GM12891 (cell line): Measurements from ENCODE around the gene IL20RA.
A peak's percentile ranks its signal among the peaks of the same experiment; 100 is the strongest.
"Not testable (repeated sequence)": the region's sequence is repeated elsewhere in the genome, so short reads cannot be mapped to it uniquely, and the experiment has no call there.

Experiments used
- DNase-seq: peaks from one replicate; pipeline ENCODE4 v3.0.0; 2011; ENCODE audit warnings: low spot score; ENCODE audit not compliant: insufficient read length
- FAIRE-seq: peaks from 2 replicates; lab custom pipeline; 2011; peaks lifted over from hg19 to GRCh38; lab: Jason Lieb, UNC
- PAX5 ChIP-seq: IDR thresholded peaks from 2 replicates; pipeline ENCODE4 v1.6.1; 2011; ENCODE audit warnings: low read length, moderate library complexity, mild to moderate bottlenecking; ENCODE audit not compliant: insufficient read depth, severe bottlenecking
- POLR2A ChIP-seq: IDR thresholded peaks from 2 replicates; pipeline ENCODE4 v1.6.1; 2011; ENCODE audit warnings: low read depth, low read length, control low read depth
- POLR2AphosphoS5 ChIP-seq: IDR thresholded peaks from 2 replicates; pipeline ENCODE4 v1.6.1; 2011; ENCODE audit warnings: low read depth, low read length, control low read depth
- POU2F2 ChIP-seq: IDR thresholded peaks from 2 replicates; pipeline ENCODE4 v1.6.1; 2011; ENCODE audit warnings: low read depth, mild to moderate bottlenecking, control low read depth, low read length, moderate library complexity
- SPI1 ChIP-seq: IDR thresholded peaks from 2 replicates; pipeline ENCODE4 v1.6.1; 2011; ENCODE audit warnings: low read depth, low read length, control low read depth
- TAF1 ChIP-seq: IDR thresholded peaks from 2 replicates; pipeline ENCODE4 v1.6.1; 2011; ENCODE audit warnings: low read depth, low read length, control low read depth

IL20RA gene

DNA sequence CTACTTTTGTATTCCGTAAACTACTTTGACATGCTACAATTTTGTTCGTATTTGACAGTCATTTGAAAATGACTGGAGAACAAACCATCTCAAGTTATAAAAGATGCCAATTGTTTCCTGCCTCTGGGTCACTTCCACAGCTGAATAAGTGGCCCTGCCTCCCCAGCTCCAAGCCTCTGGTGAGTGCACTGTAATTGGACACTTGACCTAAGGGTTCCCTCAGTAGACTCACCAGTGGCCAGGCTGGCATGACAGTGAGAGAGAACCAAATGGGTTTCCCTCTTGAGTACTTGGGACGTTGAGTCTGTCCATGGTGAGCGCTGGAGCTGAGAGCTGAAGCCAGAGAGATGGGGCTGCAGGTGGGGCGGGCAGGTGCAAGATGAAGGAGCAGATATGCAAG lies 65.6 kb downstream of the IL20RA start:
- no peak for DNase-seq
- no peak for TF ChIP-seq PAX5
- TF ChIP-seq POLR2AphosphoS5 = no peak
- no peak for TF ChIP-seq TAF1
- no peak for TF ChIP-seq POU2F2
- no peak for TF ChIP-seq POLR2A
- no peak for FAIRE-seq

GRCh38 chr6:136977075-136977474 lies 67.7 kb downstream of the IL20RA start:
- FAIRE-seq (no peak), DNase-seq (no peak)
- no peak for TF ChIP-seq SPI1
- no peak for TF ChIP-seq POLR2AphosphoS5
- TF ChIP-seq POU2F2 = no peak
- no peak for TF ChIP-seq PAX5
- TF ChIP-seq TAF1 = no peak
- TF ChIP-seq POLR2A = no peak

- DNase-seq = no peak
- peak; percentile 75 for FAIRE-seq
- TF ChIP-seq POLR2AphosphoS5 (no peak), TAF1 (no peak), POU2F2 (no peak), POLR2A (no peak), SPI1 (peak; percentile 75), PAX5 (no peak)
These were observed 69.6 kb downstream of the IL20RA start for GRCh38 chr6:136975089-136975715.

- not testable (repeated sequence) for FAIRE-seq, DNase-seq
These were observed 71.0 kb downstream of the IL20RA start for GRCh38 chr6:136973781-136974180.

GRCh38 chr6:136971609-136972008 lies 73.2 kb downstream of the IL20RA start:
- DNase-seq (no peak), FAIRE-seq (no peak)
- no peak for TF ChIP-seq POU2F2
- TF ChIP-seq TAF1 = no peak

- FAIRE-seq (no peak), DNase-seq (no peak)
- no peak for TF ChIP-seq TAF1
- no peak for TF ChIP-seq PAX5
- TF ChIP-seq SPI1 = no peak
- no peak for TF ChIP-seq POLR2AphosphoS5
- no peak for TF ChIP-seq POU2F2
- TF ChIP-seq POLR2A = no peak
These were observed 74.8 kb downstream of the IL20RA start for GRCh38 chr6:136969930-136970329.

DNA sequence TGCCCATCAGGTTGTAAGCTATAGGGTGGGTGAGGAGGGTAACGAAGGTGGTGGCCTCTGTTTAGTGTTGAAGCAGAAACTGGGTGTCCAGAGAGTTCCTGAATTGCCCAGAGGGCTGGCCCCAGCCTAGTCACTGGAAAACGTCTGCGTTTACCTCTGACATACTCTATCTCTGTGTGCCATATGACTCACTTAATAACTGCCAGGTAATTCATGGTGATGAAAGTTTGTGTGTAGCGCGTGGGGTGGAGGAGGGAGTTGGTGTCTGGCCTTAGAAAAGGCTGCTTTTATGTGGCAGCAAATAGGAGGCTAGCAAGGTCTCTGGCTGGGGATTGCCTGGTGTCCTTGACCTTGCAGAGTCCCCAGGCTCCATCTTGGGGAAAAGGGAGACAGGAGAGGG lies 75.3 kb downstream of the IL20RA start:
- TF ChIP-seq TAF1 (no peak), POU2F2 (no peak), PAX5 (no peak), POLR2A (no peak), SPI1 (no peak), POLR2AphosphoS5 (no peak)
- no peak for DNase-seq
- no peak for FAIRE-seq

GRCh38 chr6:136968837-136969236 lies 75.9 kb downstream of the IL20RA start:
- no peak for TF ChIP-seq POU2F2
- no peak for TF ChIP-seq POLR2AphosphoS5
- no peak for TF ChIP-seq SPI1
- TF ChIP-seq TAF1 = no peak
- no peak for TF ChIP-seq PAX5
- no peak for TF ChIP-seq POLR2A
- DNase-seq (no peak), FAIRE-seq (no peak)

- TF ChIP-seq POU2F2 (no peak), PAX5 (no peak), TAF1 (no peak), POLR2A (no peak), POLR2AphosphoS5 (no peak), SPI1 (no peak)
- FAIRE-seq = peak; percentile 94
These were observed 76.7 kb downstream of the IL20RA start for GRCh38 chr6:136967876-136968752.

DNA sequence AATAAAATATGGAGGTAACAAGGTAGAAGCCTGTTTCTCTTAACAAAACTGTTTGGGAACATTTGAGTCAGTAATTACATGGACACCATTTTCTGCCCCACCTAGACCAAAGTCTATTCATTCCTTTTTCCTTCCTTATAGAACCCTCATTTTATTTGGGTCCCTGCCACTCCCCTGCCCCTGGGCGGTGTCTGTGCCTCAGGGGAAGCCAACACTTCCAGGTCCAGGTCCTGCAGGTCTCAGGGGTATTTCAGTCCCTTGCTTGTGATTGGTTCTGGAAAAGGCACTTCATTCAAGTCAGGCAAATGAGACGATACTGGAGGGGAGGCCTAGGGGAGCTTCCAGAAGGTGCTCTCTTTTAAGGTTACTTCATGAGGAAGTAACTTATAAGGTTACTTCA lies 80.4 kb downstream of the IL20RA start:
- TF ChIP-seq POU2F2 (no peak), SPI1 (no peak), PAX5 (no peak), POLR2AphosphoS5 (no peak), TAF1 (no peak), POLR2A (no peak)
- FAIRE-seq (no peak), DNase-seq (no peak)

More at GRCh38 chr6:136967876-136968752, 76.7 kb downstream of the IL20RA start:
- peak; percentile 58 for DNase-seq
